ENCODE measurements around the gene PLOD2. TPM values are rescaled to one million over a fixed set of nuclear protein-coding genes. Genes with fewer than 3 reads are reported as not detected.

Gene PLOD2
- total RNA-seq, 2 experiments from 2014 or later = 0.40 TPM; not detected in 1

DNA sequence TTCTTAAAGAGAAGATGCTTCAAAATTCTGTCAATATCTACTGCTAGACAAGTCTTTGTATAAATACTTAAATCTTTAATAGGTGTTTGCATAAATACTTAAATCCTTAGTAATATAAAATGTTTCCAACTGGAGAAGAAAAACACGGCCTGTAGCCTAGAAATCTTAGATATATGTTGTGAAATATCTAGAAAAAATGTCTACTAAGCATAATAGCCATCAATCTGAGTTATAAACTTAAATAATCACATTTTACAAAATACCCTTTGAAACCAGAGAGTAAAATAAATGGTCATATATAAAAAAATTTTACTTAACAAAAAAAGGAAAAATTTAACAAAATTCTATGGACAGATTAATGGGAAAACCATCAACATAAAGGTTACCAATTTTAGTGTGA lies 73.9 kb downstream of the PLOD2 start:
- Mint-ChIP-seq H3K36me3 (ENCODE audit: low read depth) (no peaks in the 10 kb centered on the region), H3K27me3 (ENCODE audit: low read depth) (no peaks in the 10 kb centered on the region), H3K27ac (no peak overlapping the region), H3K4me3 (no peak overlapping the region), H3K4me1 (ENCODE audit: low read depth) (no peaks in the 10 kb centered on the region), H3K9me3 (ENCODE audit: insufficient read depth) (no peaks in the 10 kb centered on the region)
- CTCF ChIA-PET = no interaction called here
- POLR2A ChIA-PET = no interaction called here
- DNase-seq (no peak), ATAC-seq (no peak)

DNA sequence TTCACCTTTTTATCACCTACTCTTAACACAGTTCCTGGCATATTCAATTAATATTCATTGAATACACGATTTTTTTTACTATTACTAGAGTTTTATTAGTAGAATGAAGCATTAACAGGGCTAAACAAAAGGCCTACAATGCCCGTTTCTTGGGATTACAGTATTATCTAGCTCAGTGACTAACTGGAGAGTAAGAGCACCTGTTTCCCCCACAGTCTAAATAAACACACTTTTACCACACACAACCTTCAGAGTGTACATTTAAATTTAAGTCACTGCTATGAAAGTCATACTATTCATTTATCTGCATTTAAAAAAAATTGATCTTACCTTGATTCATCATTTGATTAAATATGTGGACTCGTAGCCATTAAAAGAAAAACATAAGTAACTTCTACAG lies 74.8 kb downstream of the PLOD2 start:
- H3K36me3 Mint-ChIP-seq (ENCODE audit: low read depth) = no peaks in the 10 kb centered on the region
- no peak overlapping the region for H3K27ac Mint-ChIP-seq
- DNase-seq (no peak), ATAC-seq (no peak)
- POLR2A ChIA-PET = no interaction called here
- CTCF ChIA-PET = no interaction called here
- H3K4me3 Mint-ChIP-seq = no peak overlapping the region
- H3K27me3 Mint-ChIP-seq (ENCODE audit: low read depth) = no peaks in the 10 kb centered on the region
- H3K9me3 Mint-ChIP-seq (ENCODE audit: insufficient read depth) = no peaks in the 10 kb centered on the region
- H3K4me1 Mint-ChIP-seq (ENCODE audit: low read depth) = no peaks in the 10 kb centered on the region

DNA sequence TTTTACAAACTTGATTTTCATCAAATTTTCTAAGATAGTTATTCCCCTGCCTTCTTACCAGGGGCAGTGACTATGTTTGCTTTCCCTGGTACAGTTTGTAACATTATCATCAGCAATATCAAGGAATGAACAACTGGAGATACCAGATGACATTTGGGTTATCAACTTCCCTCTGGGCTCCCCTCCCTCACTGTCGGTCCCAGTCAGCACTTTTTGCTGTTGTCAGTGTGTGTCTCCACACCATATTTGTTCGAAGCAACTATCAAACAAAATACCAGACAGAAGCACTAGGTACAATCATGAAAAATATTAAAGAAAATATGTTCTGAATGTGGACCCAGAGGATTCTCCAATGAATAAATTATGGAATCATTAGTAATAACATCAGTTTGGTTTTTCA lies 75.3 kb downstream of the PLOD2 start:
- H3K27me3 Mint-ChIP-seq (ENCODE audit: low read depth) = no peaks in the 10 kb centered on the region
- DNase-seq = no peak
- H3K4me1 Mint-ChIP-seq (ENCODE audit: low read depth) = no peaks in the 10 kb centered on the region

DNA sequence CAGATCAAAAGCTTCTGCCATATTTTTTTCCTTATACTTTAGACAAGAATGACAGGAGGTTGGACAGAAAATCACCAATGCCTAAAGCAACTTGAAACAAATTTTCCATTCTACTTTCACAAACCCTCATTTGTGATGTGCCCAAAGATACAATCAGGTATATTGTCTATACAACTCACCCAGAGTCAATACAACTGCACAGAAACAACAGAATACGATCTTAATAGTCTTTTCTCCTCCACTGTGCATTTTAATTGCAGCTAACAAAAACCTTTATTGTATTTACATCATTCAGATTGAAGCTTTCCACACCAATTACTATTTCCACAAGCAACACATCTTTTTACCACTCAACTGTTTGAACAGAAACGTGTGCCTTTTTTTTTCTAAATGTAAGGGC lies 80.4 kb downstream of the PLOD2 start:
- ChIA-PET POLR2A (no interaction called here), CTCF (no interaction called here)
- Mint-ChIP-seq H3K27me3 (ENCODE audit: low read depth) (no peaks in the 10 kb centered on the region), H3K9me3 (ENCODE audit: insufficient read depth) (no peaks in the 10 kb centered on the region), H3K4me3 (no peak overlapping the region), H3K4me1 (ENCODE audit: low read depth) (no peaks in the 10 kb centered on the region), H3K27ac (no peak overlapping the region), H3K36me3 (ENCODE audit: low read depth) (no peaks in the 10 kb centered on the region)
- DNase-seq (no peak), ATAC-seq (no peak)

More for the DNA sequence above, 75.3 kb downstream of the PLOD2 start:
- ChIA-PET POLR2A (no interaction called here), CTCF (no interaction called here)
- Mint-ChIP-seq H3K36me3 (ENCODE audit: low read depth) (no peaks in the 10 kb centered on the region), H3K4me3 (no peak overlapping the region), H3K27ac (no peak overlapping the region), H3K9me3 (ENCODE audit: insufficient read depth) (no peaks in the 10 kb centered on the region)
- ATAC-seq = no peak

DNA sequence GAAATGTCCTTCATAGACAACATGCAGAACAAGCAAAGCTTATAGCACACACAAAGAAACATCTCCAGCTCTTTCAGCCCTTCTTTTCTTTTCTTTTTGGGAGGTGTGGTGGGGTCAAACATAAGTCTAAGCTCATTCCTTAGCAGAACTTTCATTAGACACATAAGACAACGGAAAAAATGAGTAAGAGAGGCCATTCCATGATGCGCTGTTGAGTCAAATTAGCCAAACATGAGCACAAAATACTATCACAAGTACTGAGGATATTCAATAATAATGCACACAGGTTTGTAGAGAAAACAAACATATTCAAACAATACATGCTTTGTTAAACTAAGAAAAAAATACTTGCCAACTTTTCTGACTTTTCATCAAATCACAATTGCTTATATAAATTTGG lies 83.0 kb downstream of the PLOD2 start:
- Mint-ChIP-seq H3K4me1 (ENCODE audit: low read depth) (no peaks in the 10 kb centered on the region), H3K27me3 (ENCODE audit: low read depth) (no peaks in the 10 kb centered on the region), H3K4me3 (no peak overlapping the region), H3K27ac (no peak overlapping the region), H3K36me3 (ENCODE audit: low read depth) (no peaks in the 10 kb centered on the region), H3K9me3 (ENCODE audit: insufficient read depth) (no peaks in the 10 kb centered on the region)
- ChIA-PET POLR2A (no interaction called here), CTCF (no interaction called here)
- no peak for ATAC-seq
- no peak for DNase-seq

DNA sequence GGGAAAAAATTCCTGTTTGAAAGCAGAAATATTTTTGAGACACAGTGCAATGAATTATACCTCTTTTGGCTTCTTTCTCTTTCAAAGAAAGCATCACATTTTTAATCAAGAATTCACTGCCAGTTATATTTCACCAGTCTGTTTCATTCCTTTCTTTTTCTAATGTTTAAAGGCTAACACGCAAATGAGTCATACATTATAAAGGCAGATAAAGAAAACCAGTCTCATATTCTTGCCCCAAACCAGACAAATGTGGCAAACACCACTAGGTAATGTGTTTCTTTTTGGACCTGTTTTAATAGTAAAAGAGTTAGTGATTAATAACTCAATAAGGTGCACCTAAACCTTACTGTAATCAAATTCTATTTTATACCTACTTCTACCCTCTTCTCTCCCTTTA lies 83.8 kb downstream of the PLOD2 start:
- no peaks in the 10 kb centered on the region for H3K27me3 Mint-ChIP-seq (ENCODE audit: low read depth)
- ChIA-PET POLR2A (no interaction called here), CTCF (no interaction called here)
- H3K9me3 Mint-ChIP-seq (ENCODE audit: insufficient read depth) = no peaks in the 10 kb centered on the region
- H3K4me3 Mint-ChIP-seq = no peak overlapping the region
- H3K36me3 Mint-ChIP-seq (ENCODE audit: low read depth) = no peaks in the 10 kb centered on the region
- no peaks in the 10 kb centered on the region for H3K4me1 Mint-ChIP-seq (ENCODE audit: low read depth)
- no peak for DNase-seq
- no peak for ATAC-seq
- no peak overlapping the region for H3K27ac Mint-ChIP-seq

GRCh38 chr3:146072824-146073223 lies 88.2 kb downstream of the PLOD2 start:
- no peaks in the 10 kb centered on the region for H3K36me3 Mint-ChIP-seq (ENCODE audit: low read depth)
- H3K4me1 Mint-ChIP-seq (ENCODE audit: low read depth) = no peaks in the 10 kb centered on the region
- CTCF ChIA-PET = no interaction called here
- POLR2A ChIA-PET = no interaction called here
- ATAC-seq (no peak), DNase-seq (no peak)
- no peaks in the 10 kb centered on the region for H3K9me3 Mint-ChIP-seq (ENCODE audit: insufficient read depth)
- no peak overlapping the region for H3K4me3 Mint-ChIP-seq
- H3K27me3 Mint-ChIP-seq (ENCODE audit: low read depth) = no peaks in the 10 kb centered on the region
- H3K27ac Mint-ChIP-seq = no peak overlapping the region

DNA sequence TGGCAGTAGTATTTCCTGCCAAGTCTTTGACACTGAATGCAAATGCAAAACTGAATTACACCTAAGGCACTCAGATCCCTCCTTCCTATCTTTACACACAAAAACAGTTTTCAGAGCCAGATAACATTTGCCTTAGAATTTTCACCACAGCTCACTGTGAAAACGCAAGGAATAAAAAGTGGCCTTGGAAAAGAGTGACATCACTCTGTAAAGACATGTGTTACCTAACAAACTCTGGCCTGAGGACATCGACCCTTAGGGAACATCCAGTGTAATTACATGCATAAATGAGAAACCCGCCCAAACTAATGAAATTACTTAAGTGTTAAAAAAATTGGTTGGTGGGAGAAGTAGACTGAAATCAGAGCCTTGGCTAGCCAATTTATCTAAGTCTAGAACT lies 88.9 kb downstream of the PLOD2 start:
- Mint-ChIP-seq H3K4me1 (ENCODE audit: low read depth) (no peaks in the 10 kb centered on the region), H3K27me3 (ENCODE audit: low read depth) (no peaks in the 10 kb centered on the region), H3K27ac (no peak overlapping the region), H3K9me3 (ENCODE audit: insufficient read depth) (no peaks in the 10 kb centered on the region), H3K4me3 (no peak overlapping the region), H3K36me3 (ENCODE audit: low read depth) (no peaks in the 10 kb centered on the region)
- ChIA-PET POLR2A (no interaction called here), CTCF (no interaction called here)
- DNase-seq = no peak
- ATAC-seq = no peak

- Mint-ChIP-seq H3K36me3 (ENCODE audit: low read depth) (no peaks in the 10 kb centered on the region), H3K4me1 (ENCODE audit: low read depth) (no peaks in the 10 kb centered on the region), H3K27me3 (ENCODE audit: low read depth) (no peaks in the 10 kb centered on the region), H3K27ac (no peak overlapping the region), H3K4me3 (no peak overlapping the region), H3K9me3 (ENCODE audit: insufficient read depth) (no peaks in the 10 kb centered on the region)
- CTCF ChIA-PET = no interaction called here
- no peak for ATAC-seq
- POLR2A ChIA-PET = no interaction called here
- DNase-seq = no peak
Observed at GRCh38 chr3:146071632-146072031, 89.4 kb downstream of the PLOD2 start.

- ATAC-seq (no peak), DNase-seq (no peak)
- no peaks in the 10 kb centered on the region for H3K4me1 Mint-ChIP-seq (ENCODE audit: low read depth)
- CTCF ChIA-PET = no interaction called here
- no peaks in the 10 kb centered on the region for H3K36me3 Mint-ChIP-seq (ENCODE audit: low read depth)
- H3K4me3 Mint-ChIP-seq = no peak overlapping the region
- POLR2A ChIA-PET = no interaction called here
- H3K27ac Mint-ChIP-seq = no peak overlapping the region
- H3K27me3 Mint-ChIP-seq (ENCODE audit: low read depth) = no peaks in the 10 kb centered on the region
- no peaks in the 10 kb centered on the region for H3K9me3 Mint-ChIP-seq (ENCODE audit: insufficient read depth)
Observed at GRCh38 chr3:146067048-146067447, 93.9 kb downstream of the PLOD2 start.

DNA sequence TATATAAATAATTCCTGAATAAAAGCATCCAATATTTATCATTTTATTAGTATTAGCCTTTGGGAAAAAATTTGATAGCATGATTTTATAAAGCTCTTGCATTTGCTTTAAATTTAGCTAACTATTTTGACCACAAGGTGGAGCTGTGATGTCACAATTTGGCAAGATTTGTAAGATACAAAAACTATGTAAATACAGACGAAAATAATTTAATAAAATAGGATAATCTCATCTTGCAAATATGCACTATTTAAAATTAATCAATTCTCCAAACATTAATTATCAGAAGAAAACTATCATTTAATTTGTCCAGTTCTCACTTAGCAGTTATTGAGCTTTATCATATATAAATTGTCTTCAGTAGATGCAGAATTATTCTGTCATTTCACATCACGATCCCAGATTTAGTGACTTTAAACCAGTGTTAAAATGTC lies 95.4 kb downstream of the PLOD2 start:
- ChIA-PET CTCF (interaction anchor here (1.1 to 2.2 kb wide), 8 partner anchors 11 to 529 kb away, joined by 3 to 30 read pairs (median 4); no protein-coding TSS in a partner anchor), POLR2A (no interaction called here)
- Mint-ChIP-seq H3K4me3 (no peak overlapping the region), H3K27ac (no peak overlapping the region), H3K27me3 (ENCODE audit: low read depth) (no peaks in the 10 kb centered on the region), H3K4me1 (ENCODE audit: low read depth) (no peaks in the 10 kb centered on the region), H3K9me3 (ENCODE audit: insufficient read depth) (no peaks in the 10 kb centered on the region), H3K36me3 (ENCODE audit: low read depth) (no peaks in the 10 kb centered on the region)
- no peak for ATAC-seq
- peak; percentile 35 for DNase-seq

DNA sequence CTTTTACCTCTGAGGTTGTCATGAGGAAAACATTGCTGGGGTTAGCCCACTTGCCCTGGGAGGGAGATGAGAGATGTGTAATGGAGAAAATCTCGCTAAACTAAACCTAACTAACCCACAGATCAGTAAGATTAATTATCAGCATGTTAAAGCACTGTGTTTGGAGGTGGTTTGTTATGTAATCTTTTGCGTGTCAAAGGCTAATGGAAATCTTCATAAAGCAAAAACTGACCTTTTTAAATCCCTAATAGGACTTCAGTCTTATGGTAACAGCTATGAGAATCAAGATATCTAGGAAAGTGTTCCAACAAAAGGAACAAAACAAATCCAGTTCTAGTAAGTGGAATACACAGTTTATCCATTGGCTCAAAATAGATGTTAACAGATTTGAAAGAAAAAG lies 102.7 kb downstream of the PLOD2 start:
- no peaks in the 10 kb centered on the region for H3K27me3 Mint-ChIP-seq (ENCODE audit: low read depth)
- H3K4me1 Mint-ChIP-seq (ENCODE audit: low read depth) = no peaks in the 10 kb centered on the region
- CTCF ChIA-PET = no interaction called here
- H3K9me3 Mint-ChIP-seq (ENCODE audit: insufficient read depth) = no peaks in the 10 kb centered on the region
- no peak overlapping the region for H3K4me3 Mint-ChIP-seq
- H3K36me3 Mint-ChIP-seq (ENCODE audit: low read depth) = no peaks in the 10 kb centered on the region
- no peak overlapping the region for H3K27ac Mint-ChIP-seq
- POLR2A ChIA-PET = no interaction called here
- DNase-seq (no peak), ATAC-seq (no peak)

DNA sequence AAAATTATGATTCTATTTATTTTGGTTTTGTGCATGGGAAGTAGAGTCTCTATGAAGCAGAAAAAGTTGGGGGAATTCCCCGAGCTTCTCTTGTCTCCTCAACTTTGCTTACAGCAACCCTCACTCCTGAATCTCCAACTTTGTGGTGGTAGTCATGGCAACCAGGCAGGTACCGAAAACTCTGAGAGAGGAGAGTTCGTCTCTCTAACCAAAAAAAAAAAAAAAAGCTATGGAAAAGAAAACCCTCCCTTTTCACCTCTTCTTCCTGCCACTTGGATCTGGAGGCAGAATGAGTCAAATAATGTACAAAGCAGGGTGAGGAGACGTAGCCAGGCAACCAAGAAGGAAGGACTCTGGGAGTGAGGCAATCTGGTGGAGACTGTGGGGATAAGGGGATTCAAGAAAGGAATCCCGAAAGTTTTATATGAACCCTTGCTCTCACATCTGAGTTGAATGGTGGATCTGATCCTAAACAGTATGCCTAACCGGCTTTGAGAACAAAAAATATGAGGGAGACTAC lies 108.1 kb downstream of the PLOD2 start:
- ATAC-seq (no peak), DNase-seq (no peak)
- ChIA-PET POLR2A (no interaction called here), CTCF (no interaction called here)
- no peaks in the 10 kb centered on the region for H3K36me3 Mint-ChIP-seq (ENCODE audit: low read depth)
- no peaks in the 10 kb centered on the region for H3K9me3 Mint-ChIP-seq (ENCODE audit: insufficient read depth)
- no peak overlapping the region for H3K27ac Mint-ChIP-seq
- no peak overlapping the region for H3K4me3 Mint-ChIP-seq
- no peaks in the 10 kb centered on the region for H3K4me1 Mint-ChIP-seq (ENCODE audit: low read depth)
- H3K27me3 Mint-ChIP-seq (ENCODE audit: low read depth) = no peaks in the 10 kb centered on the region

Data from activated CD8-positive, alpha-beta T cell treated with anti-CD3 and anti-CD28 coated beads, Interleukin-2, amount 10 ng/mL, durations not matched to agents 7 days and 5 days (primary cell).